ENCODE results near the gene RUFY4.
"Not testable (repeated sequence)": the region's sequence is repeated elsewhere in the genome, so short reads cannot be mapped to it uniquely, and the experiment has no call there.

The RUFY4 gene

DNA sequence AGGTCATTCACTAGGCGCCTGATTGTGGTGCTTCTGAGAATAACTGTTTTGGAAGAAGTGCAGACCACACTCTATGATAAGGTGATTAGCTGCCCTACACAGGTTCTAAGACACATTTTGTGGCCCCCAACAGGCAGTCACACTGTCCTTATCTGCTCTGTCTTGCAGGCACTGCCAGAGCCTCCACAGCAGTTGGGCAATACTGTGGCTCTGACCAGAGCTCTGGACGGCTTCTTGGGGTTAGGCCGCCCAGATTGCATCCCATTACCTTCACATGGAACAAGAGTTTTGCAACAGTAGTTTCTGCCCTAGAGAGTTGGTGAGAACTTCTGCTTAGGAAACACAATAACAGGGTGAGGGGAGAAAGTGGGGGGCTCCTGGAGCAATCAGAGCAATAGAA, 22.7 kb downstream of the RUFY4 start:
- DNase-seq: no peak

DNA sequence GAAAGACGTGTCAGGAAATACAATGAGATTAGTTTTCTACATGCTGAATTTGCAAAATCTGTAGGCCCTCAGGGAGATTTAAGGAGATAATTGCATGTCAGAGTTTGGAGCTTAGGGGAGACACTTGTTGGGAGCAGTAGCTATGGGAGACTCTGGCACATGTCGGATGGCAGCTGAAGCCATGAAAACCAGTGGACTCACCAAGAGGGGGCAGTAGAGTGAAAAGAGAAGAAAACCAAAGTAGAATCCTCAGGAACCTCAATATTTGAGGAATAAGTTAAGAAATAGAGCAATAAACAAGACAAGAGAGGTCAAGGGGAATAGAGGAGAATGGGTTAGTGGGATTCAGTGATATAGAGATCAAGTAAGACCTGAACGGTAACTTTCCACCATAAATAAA, 24.8 kb downstream of the RUFY4 start:
- no peak for DNase-seq

DNA sequence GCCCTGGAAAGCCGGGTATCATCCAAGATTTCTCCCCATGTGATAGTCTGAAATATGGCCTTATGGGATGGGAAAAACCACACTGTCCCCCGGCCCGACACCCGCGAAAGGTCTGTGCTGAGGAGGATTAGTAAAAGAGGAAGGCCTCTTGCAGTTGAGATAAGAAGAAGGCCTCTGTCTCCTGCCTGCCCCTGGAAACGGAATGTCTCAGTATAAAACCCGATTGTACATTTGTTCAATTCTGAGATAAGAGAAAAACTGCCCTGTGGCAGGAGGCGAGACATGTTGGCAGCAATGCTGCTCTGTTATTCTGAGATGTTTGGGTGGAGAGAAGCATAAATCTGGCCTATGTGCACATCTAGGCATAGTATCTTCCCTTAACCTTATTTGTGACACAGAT, 26.8 kb downstream of the RUFY4 start:
- DNase-seq: no peak

DNA sequence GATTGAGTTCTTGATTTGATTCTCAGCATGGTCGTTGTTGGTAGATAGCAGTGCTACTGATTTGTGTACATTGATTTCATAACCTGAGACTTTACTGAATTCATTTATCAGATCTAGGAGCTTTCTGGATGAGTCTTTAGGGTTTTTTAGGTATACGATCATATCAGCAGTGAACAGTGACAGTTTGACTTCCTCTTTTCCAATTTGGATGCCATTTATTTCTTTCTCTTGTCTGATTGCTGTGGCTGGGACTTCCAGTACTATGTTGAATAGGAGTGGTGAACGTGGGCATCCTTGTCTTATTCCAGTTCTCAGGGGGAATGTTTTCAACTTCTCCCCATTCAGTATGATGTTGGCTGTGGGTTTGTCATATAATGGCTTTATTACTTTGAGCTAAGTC, 28.9 kb downstream of the RUFY4 start:
- DNase-seq: no peak

DNA sequence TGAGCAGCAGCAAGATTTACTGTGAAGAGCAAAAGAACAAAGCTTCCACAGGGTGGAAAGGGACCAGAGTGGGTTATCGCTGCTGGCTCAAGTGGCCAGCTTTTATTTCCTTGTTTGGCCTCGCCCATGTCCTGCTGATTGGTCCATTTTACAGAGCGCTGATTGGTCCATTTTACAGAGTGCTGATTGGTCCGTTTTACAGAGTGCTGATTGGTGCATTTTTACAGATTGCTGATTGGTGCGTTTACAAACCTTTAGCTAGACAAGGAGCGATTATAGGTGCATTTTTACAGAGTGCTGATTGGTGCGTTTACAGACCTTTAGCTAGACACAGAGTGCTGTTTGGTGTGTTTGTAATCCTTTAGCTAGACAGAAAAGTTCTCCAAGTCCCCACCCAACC, 39.8 kb downstream of the RUFY4 start:
- not testable (repeated sequence) for DNase-seq

DNA sequence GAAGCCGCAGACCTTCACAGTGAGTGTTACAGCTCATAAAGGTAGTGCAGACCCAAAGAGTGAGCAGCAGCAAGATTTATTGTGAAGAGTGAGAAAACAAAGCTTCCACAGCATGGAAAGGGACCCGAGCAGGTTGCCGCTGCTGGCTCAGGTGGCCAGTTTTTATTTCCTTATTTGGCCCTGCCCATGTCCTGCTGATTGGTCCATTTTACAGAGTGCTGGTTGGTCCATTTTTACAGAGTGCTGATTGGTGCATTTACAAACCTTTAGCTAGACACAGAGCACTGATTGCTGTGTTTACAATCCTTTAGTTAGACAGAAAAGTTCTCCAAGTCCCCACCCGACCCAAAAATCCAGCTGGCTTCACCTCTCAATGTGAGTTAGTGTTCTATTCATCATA, 52.7 kb downstream of the RUFY4 start:
- DNase-seq: not testable (repeated sequence)

DNA sequence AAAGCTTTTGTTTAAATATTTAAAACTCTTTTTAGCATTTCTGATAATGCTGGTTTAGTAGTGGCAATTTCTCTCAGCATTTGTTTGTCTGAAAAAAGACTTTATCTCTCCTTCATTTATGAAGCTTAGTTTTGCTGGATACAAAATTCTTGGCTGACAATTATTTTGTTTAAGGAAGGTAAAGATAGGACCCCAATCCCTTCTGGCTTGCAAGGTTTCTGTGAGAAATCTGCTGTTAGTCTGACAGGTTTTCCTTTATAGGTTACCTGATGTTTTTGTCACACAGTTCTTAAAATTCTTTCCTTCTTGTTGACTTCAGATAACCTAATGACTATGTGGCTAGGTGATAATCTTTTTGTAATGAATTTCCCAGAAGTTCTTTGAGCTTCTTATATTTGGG, 53.2 kb downstream of the RUFY4 start:
- not testable (repeated sequence) for DNase-seq

DNA sequence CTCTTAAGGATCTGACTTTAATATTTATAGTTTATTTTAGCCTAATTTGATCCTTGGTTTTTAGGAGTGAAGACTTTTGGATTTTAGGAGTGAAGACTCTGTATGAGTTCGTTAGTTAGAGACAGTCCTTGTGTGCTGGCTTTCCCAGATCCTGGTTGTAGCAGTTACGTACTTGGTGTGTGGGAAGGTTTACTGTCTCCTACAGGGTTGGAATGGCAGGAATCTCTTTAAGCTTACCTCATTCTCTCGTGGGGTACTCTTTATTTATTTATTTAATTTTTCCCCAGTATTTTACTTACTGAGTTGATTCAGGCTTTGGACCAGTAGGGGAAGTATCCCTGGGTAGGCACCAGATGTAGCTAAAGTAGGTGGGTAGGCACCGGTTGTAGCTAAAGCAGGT, 54.9 kb downstream of the RUFY4 start:
- no peak for DNase-seq

DNA sequence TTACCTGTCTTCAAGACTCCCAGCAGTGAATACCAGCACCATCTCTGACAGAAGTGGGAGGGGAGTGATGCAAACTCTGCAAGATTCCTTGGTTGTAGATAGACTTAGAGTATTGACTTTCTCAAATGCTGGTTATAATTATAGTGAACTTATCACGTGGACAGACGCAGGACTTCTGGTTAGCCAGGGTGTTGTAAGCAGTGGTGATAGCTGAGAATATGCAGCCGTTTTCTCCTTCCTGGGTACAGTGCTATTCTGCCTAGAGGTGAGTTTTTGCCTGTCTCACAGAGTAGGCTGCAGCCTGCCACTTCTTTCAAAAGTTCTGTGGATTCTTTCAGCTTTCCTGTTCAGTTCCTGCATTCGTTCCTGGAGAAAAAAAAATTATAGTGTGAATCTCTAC, 56.0 kb downstream of the RUFY4 start:
- no peak for DNase-seq

DNA sequence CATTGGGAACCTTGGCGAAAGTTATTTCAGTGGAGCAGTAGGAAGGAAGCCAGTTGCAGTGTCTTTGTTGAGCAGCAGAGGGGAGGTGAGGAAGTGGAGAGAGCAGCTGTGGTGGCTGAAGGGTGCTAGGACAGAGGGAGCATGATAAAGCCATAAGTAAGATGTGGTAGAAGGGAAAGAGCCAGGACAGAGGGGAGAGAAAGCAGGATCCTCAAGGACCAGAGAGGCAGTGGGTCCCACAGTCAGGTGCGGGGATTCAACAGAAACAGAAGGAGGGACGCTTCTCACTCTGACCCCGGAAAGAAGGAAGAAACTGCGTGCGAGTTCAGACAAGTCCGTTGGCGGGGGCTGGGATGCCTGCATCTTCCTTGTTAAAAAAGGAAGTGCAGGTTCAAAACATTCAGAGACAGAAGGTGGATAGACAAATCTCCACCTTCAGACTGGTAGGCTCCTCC, 56.6 kb downstream of the RUFY4 start, which contains the start of gene CXCR2:
TSS of gene CXCR2 (plus strand) at position 403 of the 455 bp plus-strand sequence. CDS start 8,774 bp downstream, outside the sequence.
- no peak for DNase-seq

DNA sequence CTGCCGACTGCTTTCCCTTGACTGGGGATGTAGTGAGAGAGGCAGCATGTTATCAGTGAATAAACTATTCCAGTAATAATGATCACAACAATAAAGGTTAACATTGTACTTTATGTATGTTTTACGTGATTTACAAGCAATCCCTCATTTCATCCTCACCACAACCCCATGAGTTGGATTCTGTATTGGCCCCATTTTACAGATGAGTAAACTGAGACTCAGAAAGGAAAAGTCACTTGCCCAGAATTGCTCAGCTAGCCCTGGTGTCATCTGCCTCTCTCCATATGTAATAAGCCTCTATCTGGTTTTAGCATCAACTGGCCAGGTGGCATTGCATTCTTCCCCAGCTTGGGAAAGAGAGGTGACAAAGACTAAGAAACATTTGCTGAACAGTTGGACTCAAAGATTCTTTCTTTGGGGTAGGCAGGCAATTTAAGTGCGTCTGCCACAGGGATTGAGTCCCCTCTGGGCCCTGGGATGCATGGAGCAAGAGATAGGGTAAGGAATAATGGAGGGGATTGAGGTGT, 58.9 kb downstream of the RUFY4 start:
- no peak for DNase-seq

DNA sequence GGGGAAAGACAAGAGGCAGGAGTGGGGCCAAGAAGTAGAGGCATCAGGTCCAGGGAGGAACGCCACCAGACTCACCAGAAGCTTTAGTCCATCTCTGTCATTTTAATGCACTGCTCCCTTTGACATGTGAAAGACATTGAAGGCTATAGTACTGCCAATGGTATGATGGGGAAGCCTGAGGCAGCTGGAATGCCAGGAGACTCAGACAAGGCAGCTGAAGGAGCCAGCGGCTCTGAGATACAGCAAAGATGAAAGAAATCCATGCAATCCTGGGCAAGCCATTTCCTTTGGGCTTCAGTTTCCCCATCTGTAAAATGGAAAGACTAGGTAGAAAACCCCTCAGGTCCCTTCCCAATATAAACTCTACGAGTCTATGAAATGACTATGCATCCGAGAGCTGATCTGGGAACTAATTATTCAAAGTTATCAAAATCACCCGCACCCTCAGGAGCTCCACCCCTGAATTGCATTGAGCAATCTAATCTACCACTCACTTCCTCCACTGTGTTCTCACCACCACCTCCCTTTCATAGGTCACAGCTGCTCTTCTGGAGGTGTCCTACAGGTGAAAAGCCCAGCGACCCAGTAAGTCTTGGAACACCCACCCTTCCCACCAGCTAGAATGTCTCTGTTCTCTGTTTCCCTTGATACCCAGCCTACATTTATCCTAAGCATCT, 59.9 kb downstream of the RUFY4 start:
- no peak for DNase-seq

DNA sequence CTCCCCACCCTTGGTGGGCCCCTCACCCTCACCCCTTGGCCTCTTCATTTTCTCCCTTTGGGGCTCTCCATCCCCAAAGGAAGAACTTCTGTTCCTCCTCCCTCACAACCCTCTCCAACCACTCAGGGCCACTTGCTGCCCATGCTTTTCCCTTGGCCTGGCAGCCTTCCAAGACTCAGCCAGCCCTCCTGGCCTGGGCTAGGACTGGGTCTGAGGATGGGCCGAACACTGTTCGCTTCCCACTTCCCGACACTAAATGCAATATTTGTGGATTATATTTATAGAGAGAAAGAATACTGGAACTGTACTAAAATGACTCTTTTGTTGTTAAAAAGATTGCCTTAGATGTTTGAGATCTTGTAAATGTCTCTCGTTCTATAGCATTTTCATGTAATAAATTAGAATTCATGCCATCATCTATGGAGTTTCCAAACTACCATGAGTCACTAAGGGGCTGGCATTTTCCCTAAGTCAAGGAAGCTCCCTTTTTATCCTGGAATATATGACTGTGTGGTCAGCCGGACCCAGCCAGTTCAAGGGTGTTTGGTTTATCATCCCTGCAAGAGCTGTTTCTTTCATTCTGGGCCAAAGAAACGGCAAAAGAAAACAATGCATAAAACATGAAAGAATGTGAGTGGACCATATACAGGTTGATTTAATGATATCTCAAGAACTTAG, 60.5 kb downstream of the RUFY4 start:
- DNase-seq: no peak

DNA sequence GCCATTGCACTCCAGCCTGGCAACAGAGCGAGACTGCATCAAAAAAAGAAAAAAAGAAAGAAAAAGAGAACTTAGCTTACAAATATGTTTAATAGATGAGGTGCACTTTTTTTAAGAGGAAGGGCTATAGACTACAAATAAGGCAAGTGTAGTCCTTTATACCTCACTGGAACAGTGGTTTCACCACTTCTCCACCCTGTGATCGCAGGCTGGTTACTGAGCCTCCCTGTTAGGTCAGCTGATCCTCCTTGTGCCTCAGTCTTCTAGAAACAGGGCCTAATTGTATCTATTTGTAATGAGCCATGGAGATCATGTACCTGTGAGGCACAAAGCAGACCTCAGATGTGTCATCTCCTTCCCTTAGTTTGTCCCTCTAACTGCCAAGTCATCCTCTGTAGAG, 61.3 kb downstream of the RUFY4 start:
- DNase-seq: no peak

DNA sequence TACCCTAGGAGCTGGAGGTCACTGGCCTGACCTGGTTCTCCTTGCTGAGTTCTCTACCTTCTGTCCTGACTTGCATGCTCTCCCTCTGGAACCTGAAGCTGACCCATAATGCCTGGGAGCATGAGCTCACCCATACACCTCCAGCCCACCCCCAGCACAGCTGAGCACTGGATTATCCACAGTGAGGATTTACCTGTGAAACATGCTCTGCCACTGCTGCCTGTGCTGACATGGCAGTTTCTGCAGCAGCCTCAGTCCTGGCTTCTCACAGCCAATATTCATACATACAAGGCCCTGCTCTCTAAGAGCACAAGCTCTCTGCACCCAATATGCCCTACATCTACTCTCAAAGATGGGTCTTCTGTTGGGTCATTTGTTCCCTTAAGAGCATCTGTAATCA, 61.8 kb downstream of the RUFY4 start:
- DNase-seq: no peak

DNA sequence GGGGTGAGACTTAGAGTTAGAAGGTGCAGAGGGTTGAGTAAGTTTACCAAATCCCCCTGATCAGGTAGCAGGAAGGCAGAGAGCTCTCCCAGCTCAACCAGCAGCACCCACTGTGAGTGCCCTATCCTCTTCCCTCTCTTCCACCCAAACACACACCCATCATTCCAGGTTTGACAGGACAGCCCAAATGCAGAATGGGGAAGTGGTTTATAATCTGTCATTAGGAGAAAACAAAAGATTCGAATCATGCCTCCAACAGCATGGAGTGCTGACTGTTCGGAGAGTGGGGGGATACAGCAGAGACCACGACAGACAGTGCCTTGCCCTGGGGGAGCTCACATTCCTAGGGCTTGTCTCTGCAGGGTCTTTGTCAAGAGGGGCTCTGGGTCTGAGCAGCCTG, 68.5 kb downstream of the RUFY4 start:
- no peak for DNase-seq

DNA sequence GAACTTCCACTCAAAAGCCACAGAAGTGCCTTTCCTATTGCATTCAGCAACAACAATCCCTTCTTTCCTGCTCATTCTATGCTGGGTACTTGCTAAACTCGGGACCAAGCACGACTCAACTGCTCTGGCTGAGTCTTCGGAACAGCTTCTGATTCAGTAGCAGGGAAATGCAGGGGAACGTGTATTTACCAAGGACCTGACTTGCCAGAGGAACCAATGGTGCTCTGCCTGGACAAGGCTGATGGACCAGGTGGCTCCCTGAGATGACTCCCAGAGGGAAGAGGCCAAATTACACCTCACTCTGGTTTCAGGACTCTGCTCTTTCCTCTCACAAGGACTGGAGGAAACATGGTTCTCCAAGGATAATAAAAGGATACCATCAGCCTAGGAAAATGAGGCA, 69.0 kb downstream of the RUFY4 start:
- DNase-seq: no peak
